SIG-M5 (cell line): ENCODE data around the gene KCNQ1.
A peak's percentile ranks its signal among the peaks of the same experiment; 100 is the strongest.
"Not testable (repeated sequence)": the region's sequence is repeated elsewhere in the genome, so short reads cannot be mapped to it uniquely, and the experiment has no call there.

Source experiments
- DNase-seq: peaks from one replicate; lab custom pipeline; 2025; lab: John Stamatoyannopoulos, UW

The KCNQ1 gene

GRCh38 chr11:2474059-2474901, 29.5 kb downstream of the KCNQ1 start:
- no peak for DNase-seq

GRCh38 chr11:2475136-2475918, 30.5 kb downstream of the KCNQ1 start:
- DNase-seq: no peak

GRCh38 chr11:2477254-2477653, 32.4 kb downstream of the KCNQ1 start:
- no peak for DNase-seq

GRCh38 chr11:2477936-2478335, 33.1 kb downstream of the KCNQ1 start:
- DNase-seq: no peak

- not testable (repeated sequence) for DNase-seq
Observed at GRCh38 chr11:2480067-2480873, 35.5 kb downstream of the KCNQ1 start.

GRCh38 chr11:2480874-2481220, 36.0 kb downstream of the KCNQ1 start:
- peak; percentile 38 for DNase-seq

- no peak for DNase-seq
Observed at GRCh38 chr11:2481253-2481652, 36.4 kb downstream of the KCNQ1 start.

GRCh38 chr11:2482204-2482603, 37.4 kb downstream of the KCNQ1 start:
- no peak for DNase-seq

- DNase-seq: no peak
Observed at GRCh38 chr11:2482745-2483144, 37.9 kb downstream of the KCNQ1 start.

GRCh38 chr11:2483426-2483825, 38.6 kb downstream of the KCNQ1 start:
- DNase-seq: no peak

GRCh38 chr11:2484576-2485125, 39.8 kb downstream of the KCNQ1 start:
- no peak for DNase-seq

- no peak for DNase-seq
Observed at GRCh38 chr11:2488004-2488403, 43.2 kb downstream of the KCNQ1 start.

GRCh38 chr11:2489083-2489482, 44.3 kb downstream of the KCNQ1 start:
- no peak for DNase-seq

GRCh38 chr11:2497951-2498350, 53.1 kb downstream of the KCNQ1 start:
- DNase-seq: not testable (repeated sequence)

- DNase-seq: no peak
Observed at GRCh38 chr11:2498750-2499149, 53.9 kb downstream of the KCNQ1 start.

GRCh38 chr11:2507212-2507901, 62.5 kb downstream of the KCNQ1 start:
- no peak for DNase-seq

- DNase-seq: no peak
Observed at GRCh38 chr11:2507945-2508749, 63.3 kb downstream of the KCNQ1 start.

GRCh38 chr11:2508793-2509192, 64.0 kb downstream of the KCNQ1 start:
- no peak for DNase-seq

GRCh38 chr11:2509481-2510001, 64.7 kb downstream of the KCNQ1 start:
- no peak for DNase-seq

GRCh38 chr11:2510626-2511402, 66.0 kb downstream of the KCNQ1 start:
- no peak for DNase-seq
